ENCODE data around the gene ST6GALNAC3. TPM values are rescaled to one million over a fixed set of nuclear protein-coding genes. Genes with fewer than 3 reads are reported as not detected.

The ST6GALNAC3 gene
- total RNA-seq, 4 donors from 2014 or later, result 0.79 to 5.3 (median 1.6) TPM

DNA sequence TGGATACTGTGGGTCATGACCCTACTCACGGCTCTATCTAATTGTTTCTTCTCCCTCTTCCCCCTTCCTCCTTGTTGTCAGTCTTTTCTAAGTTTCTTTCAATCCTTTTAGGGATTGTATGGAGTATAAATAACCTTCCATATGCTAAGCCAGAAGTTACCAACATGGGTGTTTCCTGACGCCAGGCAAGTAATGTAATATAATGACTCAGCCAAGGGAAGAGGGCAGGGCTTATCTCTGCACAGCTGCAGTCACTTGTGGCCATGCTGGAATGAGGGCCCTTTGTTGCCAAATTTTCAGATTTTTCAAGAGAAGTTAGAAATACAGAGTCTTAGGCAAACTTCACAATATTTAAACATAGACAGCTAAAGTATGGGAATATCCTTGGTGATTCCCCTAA lies 194.6 kb downstream of the ST6GALNAC3 start:
- Histone ChIP-seq H3K9me3 (no peaks in the 10 kb centered on the region), H3K36me3 (no peaks in the 10 kb centered on the region), H3K4me3 (no peak overlapping the region), H3K27ac (no peak overlapping the region), H3K27me3 (no peaks in the 10 kb centered on the region), H3K4me1 (peaks cover 11% of the 10 kb centered on the region)
- DNase-seq (ENCODE audit: low spot score in 2 of 2), result no peak
- WGBS, result 40% methylated on average over 2 of the region's 2 CpGs
- TF ChIP-seq POLR2A (IDR thresholded peaks at IDR 0.05) (no peak), EP300 (IDR thresholded peaks at IDR 0.05) (no peak), POLR2AphosphoS5 (IDR thresholded peaks at IDR 0.05) (no peak)

DNA sequence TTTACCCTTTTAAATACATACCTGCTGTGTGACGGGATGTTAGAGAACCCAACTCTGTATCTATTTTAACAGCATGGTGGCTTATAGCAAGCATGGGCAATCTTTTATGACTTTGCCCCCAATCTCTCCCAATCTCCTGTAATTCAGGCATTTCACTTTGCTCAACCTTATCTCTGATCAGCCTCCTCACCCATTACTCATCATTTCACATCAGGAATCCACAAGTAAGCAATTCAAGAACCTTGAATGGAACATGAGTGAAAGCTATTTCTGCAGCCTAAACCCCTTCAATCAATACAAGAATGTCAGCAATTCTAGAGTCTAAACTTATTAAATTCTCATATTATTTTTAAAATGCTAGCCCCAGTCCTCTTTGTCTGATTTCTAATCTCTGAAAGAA lies 199.8 kb downstream of the ST6GALNAC3 start:
- Histone ChIP-seq H3K4me3 (no peak overlapping the region), H3K4me1 (peaks cover 5% of the 10 kb centered on the region), H3K27ac (no peak overlapping the region), H3K36me3 (no peaks in the 10 kb centered on the region), H3K9me3 (no peaks in the 10 kb centered on the region), H3K27me3 (no peaks in the 10 kb centered on the region)
- no peak for TF ChIP-seq EP300 (IDR thresholded peaks at IDR 0.05)
- WGBS, result 95% methylated on average over 1 of the region's 1 CpG
- no peak for DNase-seq (ENCODE audit: low spot score in 2 of 2)

GRCh38 chr1:76274718-76275117 lies 200.2 kb downstream of the ST6GALNAC3 start:
- Histone ChIP-seq H3K4me1 (peaks cover 1% of the 10 kb centered on the region), H3K9me3 (no peaks in the 10 kb centered on the region), H3K27ac (no peak overlapping the region), H3K27me3 (no peaks in the 10 kb centered on the region), H3K4me3 (no peak overlapping the region), H3K36me3 (no peaks in the 10 kb centered on the region)
- 77% methylated on average over 3 of the region's 3 CpGs for WGBS
- DNase-seq (ENCODE audit: low spot score in 2 of 2), result no peak
- TF ChIP-seq POLR2AphosphoS5 (IDR thresholded peaks at IDR 0.05), result no peak
- TF ChIP-seq EP300 (IDR thresholded peaks at IDR 0.05), result no peak
- TF ChIP-seq CTCF (IDR thresholded peaks at IDR 0.05), result no peak

DNA sequence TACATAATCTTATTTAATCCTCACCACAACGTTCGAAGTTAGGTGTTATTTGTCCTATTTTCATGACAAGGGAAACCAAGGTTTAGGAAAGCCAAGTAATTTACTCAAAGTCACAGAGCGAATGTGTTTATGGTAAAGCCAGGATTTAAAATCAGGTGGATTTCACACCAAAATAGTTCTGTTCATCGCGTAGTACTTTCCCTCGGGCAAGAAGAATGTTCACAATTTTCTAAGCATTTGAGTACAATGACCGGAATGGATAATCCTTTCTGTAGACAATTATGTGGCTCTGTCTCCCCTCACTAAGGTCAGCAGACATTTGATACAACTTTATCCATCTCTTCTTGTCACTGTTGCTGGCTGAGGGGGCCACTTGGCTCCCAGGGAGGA lies 204.2 kb downstream of the ST6GALNAC3 start:
- no peaks in the 10 kb centered on the region for H3K4me1 ChIP-seq
- DNase-seq (ENCODE audit: low spot score in 2 of 2), result no peak
- 83% methylated on average over 7 of the region's 7 CpGs for WGBS
- no peaks in the 10 kb centered on the region for H3K9me3 ChIP-seq
- no peak for TF ChIP-seq CTCF (IDR thresholded peaks at IDR 0.05)
- TF ChIP-seq POLR2AphosphoS5 (IDR thresholded peaks at IDR 0.05), result no peak
- TF ChIP-seq EP300 (IDR thresholded peaks at IDR 0.05), result no peak
- TF ChIP-seq POLR2A (IDR thresholded peaks at IDR 0.05), result no peak
- H3K36me3 ChIP-seq, result no peaks in the 10 kb centered on the region
- no peak overlapping the region for H3K4me3 ChIP-seq
- no peaks in the 10 kb centered on the region for H3K27me3 ChIP-seq
- H3K27ac ChIP-seq, result no peak overlapping the region

DNA sequence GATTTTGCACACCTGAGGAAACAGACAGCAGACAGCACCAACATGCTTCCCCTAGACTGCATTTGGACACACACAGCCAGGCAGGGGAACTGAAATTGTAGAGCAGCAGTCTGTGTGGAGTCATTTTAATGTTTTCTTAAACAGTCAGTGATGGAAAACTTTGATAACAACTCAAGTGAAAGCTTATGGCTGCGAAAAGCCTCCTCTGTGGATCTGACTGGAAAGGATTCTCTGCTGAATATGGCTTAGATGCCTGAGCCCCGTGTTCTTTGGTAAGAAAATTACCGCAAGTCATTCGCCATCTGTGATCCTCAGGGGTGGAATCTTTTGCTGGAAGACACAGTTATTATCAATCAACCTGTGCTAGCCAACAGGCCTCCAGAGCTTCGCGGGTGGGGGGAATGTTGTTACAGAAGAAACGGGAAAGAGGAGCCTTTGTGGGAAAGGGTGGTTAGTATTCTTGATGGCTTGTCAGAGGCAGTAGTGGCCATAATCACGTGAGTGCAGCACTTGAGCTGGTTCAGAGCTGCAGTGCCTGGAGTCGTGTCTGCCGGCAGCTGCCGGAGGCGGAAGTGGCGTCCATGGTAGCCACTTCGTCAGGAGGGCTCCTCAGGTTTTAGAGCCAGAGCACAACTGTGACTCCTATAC lies 204.7 kb downstream of the ST6GALNAC3 start:
- TF ChIP-seq EP300 (IDR thresholded peaks at IDR 0.05) (no peak), CTCF (IDR thresholded peaks at IDR 0.05) (no peak), POLR2A (IDR thresholded peaks at IDR 0.05) (no peak), POLR2AphosphoS5 (IDR thresholded peaks at IDR 0.05) (no peak)
- H3K36me3 ChIP-seq, result no peaks in the 10 kb centered on the region

GRCh38 chr1:76281306-76281705 lies 206.8 kb downstream of the ST6GALNAC3 start:
- H3K27me3 ChIP-seq, result no peaks in the 10 kb centered on the region
- no peaks in the 10 kb centered on the region for H3K4me1 ChIP-seq
- H3K9me3 ChIP-seq, result no peaks in the 10 kb centered on the region
- H3K27ac ChIP-seq, result no peak overlapping the region
- no peak for DNase-seq (ENCODE audit: low spot score in 2 of 2)
- 36% methylated on average over 2 of the region's 2 CpGs for WGBS
- no peaks in the 10 kb centered on the region for H3K36me3 ChIP-seq
- H3K4me3 ChIP-seq, result no peak overlapping the region
- TF ChIP-seq POLR2A (IDR thresholded peaks at IDR 0.05) (no peak), CTCF (IDR thresholded peaks at IDR 0.05) (no peak), POLR2AphosphoS5 (IDR thresholded peaks at IDR 0.05) (no peak)

More for the DNA sequence above, 204.7 kb downstream of the ST6GALNAC3 start:
- Histone ChIP-seq H3K9me3 (no peaks in the 10 kb centered on the region), H3K4me1 (no peaks in the 10 kb centered on the region), H3K27ac (no peak overlapping the region), H3K27me3 (no peaks in the 10 kb centered on the region), H3K4me3 (no peak overlapping the region)
- WGBS, result 66% methylated on average over 14 of the region's 14 CpGs
- DNase-seq (ENCODE audit: low spot score in 2 of 2), result no peak
